Smooth muscle cell (in vitro differentiated cells): Measurements from ENCODE around the gene CCDC27. TPM values are rescaled to one million over a fixed set of nuclear protein-coding genes. Genes with fewer than 3 reads are reported as not detected.

ENCODE experiments used
- DNase-seq: peaks from one replicate; lab custom pipeline; 2025; ENCODE audit not compliant: unreplicated experiment; lab: John Stamatoyannopoulos, UW
- H2AFZ ChIP-seq: fragments of 200-600 bp; sonication (generic); 2 replicates; pipeline ENCODE4 v1.6.0; 2016; ENCODE audit warnings: antibody characterized with exemption, low read depth, mild to moderate bottlenecking
- H3F3A ChIP-seq: fragments of 200-600 bp; sonication (generic); 2 replicates; pipeline ENCODE4 v1.6.0; 2017; ENCODE audit warnings: antibody characterized with exemption, low read depth
- H3K27ac ChIP-seq: fragments of 200-600 bp; sonication (generic); 2 replicates; pipeline ENCODE4 v1.5.1; 2016; ENCODE audit warnings: low read depth, mild to moderate bottlenecking
- H3K27me3 ChIP-seq: fragments of 200-600 bp; sonication (generic); 2 replicates; pipeline ENCODE4 v1.6.1; 2016; ENCODE audit warnings: low read depth, mild to moderate bottlenecking
- H3K36me3 ChIP-seq: fragments of 200-600 bp; sonication (generic); 2 replicates; pipeline ENCODE4 v1.5.1; 2016; ENCODE audit warnings: low read depth
- H3K4me1 ChIP-seq: fragments of 200-600 bp; sonication (generic); 2 replicates; pipeline ENCODE4 v1.5.1; 2016; ENCODE audit warnings: low read depth
- H3K4me2 ChIP-seq: fragments of 200-600 bp; sonication (generic); 2 replicates; pipeline ENCODE4 v1.6.0; 2016; ENCODE audit warnings: mild to moderate bottlenecking
- H3K4me3 ChIP-seq: fragments of 200-600 bp; sonication (generic); 2 replicates; pipeline ENCODE4 v1.5.1; 2016; ENCODE audit warnings: mild to moderate bottlenecking
- H3K79me2 ChIP-seq: fragments of 200-600 bp; sonication (generic); 2 replicates; pipeline ENCODE4 v1.6.0; 2016; ENCODE audit warnings: low read depth, mild to moderate bottlenecking
- H3K9ac ChIP-seq: fragments of 200-600 bp; sonication (generic); 2 replicates; pipeline ENCODE4 v1.6.0; 2016; ENCODE audit warnings: low read depth
- H3K9me3 ChIP-seq: fragments of 200-600 bp; sonication (generic); replicated peaks from 2 replicates; pipeline ENCODE4 v1.5.1; 2016; ENCODE audit warnings: low read depth
- H4K20me1 ChIP-seq: fragments of 200-600 bp; sonication (generic); 2 replicates; pipeline ENCODE4 v1.6.0; 2016; ENCODE audit warnings: low read depth
- WGBS: methylation state at CpG from one replicate; pipeline ENCODE4 v1.1.7; 2016; ENCODE audit warnings: low lambda C conversion rate; 5-methylcytosine and 5-hydroxymethylcytosine counted together
- polyA plus RNA-seq: library from polyadenylated mRNA; unstranded; fragments of >200 nt; fragmentation: Nextera tagmentation; extraction: Ambion mirVana; gene quantifications from 2 replicates; pipeline ENCODE4 v1.2.1, GENCODE V29; 2016
- total RNA-seq: library from RNA; depleted of rRNA; stranded (reverse); fragments of >200 nt; gene quantifications from 2 replicates; pipeline ENCODE4 v1.2.3, GENCODE V29; 2014
- TF ChIP-seq, protein P1 (sequence below): fragments of 200-600 bp; sonication (generic); IDR thresholded peaks from 2 replicates; pipeline ENCODE4 v1.5.1; 2017; ENCODE audit warnings: borderline replicate concordance, mild to moderate bottlenecking, antibody characterized with exemption; ENCODE audit not compliant: insufficient read depth, poor library complexity, severe bottlenecking

Gene CCDC27
- total and polyA plus RNA-seq, 2 experiments from 2014 or later, result not detected

- Histone ChIP-seq H3K27me3 (no peaks in the 10 kb centered on the region), H2AFZ (no peak overlapping the region), H3K9me3 (no peaks in the 10 kb centered on the region), H3K27ac (no peak overlapping the region), H3K4me1 (no peaks in the 10 kb centered on the region), H3K36me3 (no peaks in the 10 kb centered on the region), H3K4me2 (no peak overlapping the region), H3K79me2 (peaks cover 43% of the 10 kb centered on the region), H3K9ac (no peak overlapping the region), H3K4me3 (no peak overlapping the region), H3F3A (no peaks in the 10 kb centered on the region), H4K20me1 (peaks cover 61% of the 10 kb centered on the region)
- DNase-seq, result no peak
- TF ChIP-seq, protein P1, sequence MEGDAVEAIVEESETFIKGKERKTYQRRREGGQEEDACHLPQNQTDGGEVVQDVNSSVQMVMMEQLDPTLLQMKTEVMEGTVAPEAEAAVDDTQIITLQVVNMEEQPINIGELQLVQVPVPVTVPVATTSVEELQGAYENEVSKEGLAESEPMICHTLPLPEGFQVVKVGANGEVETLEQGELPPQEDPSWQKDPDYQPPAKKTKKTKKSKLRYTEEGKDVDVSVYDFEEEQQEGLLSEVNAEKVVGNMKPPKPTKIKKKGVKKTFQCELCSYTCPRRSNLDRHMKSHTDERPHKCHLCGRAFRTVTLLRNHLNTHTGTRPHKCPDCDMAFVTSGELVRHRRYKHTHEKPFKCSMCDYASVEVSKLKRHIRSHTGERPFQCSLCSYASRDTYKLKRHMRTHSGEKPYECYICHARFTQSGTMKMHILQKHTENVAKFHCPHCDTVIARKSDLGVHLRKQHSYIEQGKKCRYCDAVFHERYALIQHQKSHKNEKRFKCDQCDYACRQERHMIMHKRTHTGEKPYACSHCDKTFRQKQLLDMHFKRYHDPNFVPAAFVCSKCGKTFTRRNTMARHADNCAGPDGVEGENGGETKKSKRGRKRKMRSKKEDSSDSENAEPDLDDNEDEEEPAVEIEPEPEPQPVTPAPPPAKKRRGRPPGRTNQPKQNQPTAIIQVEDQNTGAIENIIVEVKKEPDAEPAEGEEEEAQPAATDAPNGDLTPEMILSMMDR, result no peak
- 96% methylated on average over 26 of the region's 26 CpGs for WGBS
Observed at GRCh38 chr1:3787745-3788605, 35.7 kb downstream of the CCDC27 start.

- Histone ChIP-seq H3K27me3 (no peaks in the 10 kb centered on the region), H3K4me3 (no peak overlapping the region), H3K4me1 (no peaks in the 10 kb centered on the region), H3K4me2 (no peak overlapping the region), H4K20me1 (peaks cover 71% of the 10 kb centered on the region), H3K9ac (no peak overlapping the region), H3K36me3 (no peaks in the 10 kb centered on the region), H3F3A (no peaks in the 10 kb centered on the region), H3K9me3 (no peaks in the 10 kb centered on the region), H3K79me2 (peaks cover 52% of the 10 kb centered on the region), H2AFZ (no peak overlapping the region), H3K27ac (no peak overlapping the region)
- 94% methylated on average over 16 of the region's 16 CpGs for WGBS
- no peak for DNase-seq
- TF ChIP-seq, protein P1, result no peak
Observed at GRCh38 chr1:3788756-3789420, 36.6 kb downstream of the CCDC27 start.

DNA sequence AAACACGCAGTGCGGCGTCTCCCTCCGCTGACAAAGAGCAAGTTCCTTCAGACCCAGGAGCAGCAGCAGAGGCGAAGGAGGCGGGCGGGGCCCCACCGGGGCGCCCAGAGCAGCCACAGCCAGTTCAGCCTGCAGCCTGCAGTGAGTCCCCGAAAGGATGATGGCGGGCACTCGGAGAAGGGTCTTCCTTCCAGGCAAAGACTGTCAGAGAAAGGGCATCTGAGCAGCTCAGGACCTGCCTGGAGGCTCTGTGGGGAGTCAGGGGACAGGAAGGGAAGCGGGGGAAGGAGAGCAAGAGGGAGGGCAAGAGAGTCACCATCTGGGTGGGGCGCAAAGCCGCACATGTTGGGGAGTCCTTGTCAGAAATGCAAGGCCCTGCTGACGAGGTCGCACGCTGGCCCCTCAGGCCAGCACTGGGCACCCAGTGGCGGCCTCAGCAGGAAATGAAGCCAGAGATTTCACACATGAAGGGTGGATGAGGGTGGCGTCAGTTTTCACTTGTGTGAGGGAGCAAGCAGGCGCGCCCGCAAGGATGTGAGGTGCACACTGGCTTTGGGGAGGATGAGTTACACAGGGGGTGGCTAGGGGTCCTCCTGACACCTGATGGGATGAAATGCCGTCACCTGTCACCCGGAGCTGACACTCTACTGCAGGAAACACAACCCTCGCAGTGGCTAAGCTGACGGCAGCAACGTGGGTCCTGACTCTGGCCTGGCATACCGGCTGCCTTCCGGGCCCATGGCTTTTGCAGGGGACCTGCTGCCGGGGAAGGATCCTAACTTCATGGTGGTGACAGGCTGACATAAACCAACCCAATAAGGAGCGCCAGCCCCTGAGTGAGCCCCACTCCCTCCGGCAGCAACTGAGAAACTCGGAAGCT lies 37.4 kb downstream of the CCDC27 start:
- H3K4me2 ChIP-seq, result no peak overlapping the region
- peaks cover 78% of the 10 kb centered on the region for H4K20me1 ChIP-seq
- WGBS, result 95% methylated on average over 34 of the region's 34 CpGs
- no peaks in the 10 kb centered on the region for H3K9me3 ChIP-seq
- no peak overlapping the region for H3K9ac ChIP-seq
- H3F3A ChIP-seq, result no peaks in the 10 kb centered on the region
- no peaks in the 10 kb centered on the region for H3K36me3 ChIP-seq
- no peak overlapping the region for H3K27ac ChIP-seq
- peaks cover 60% of the 10 kb centered on the region for H3K79me2 ChIP-seq
- no peak for DNase-seq
- H3K4me1 ChIP-seq, result no peaks in the 10 kb centered on the region
- TF ChIP-seq, protein P1, result no peak
- no peak overlapping the region for H3K4me3 ChIP-seq
- no peak overlapping the region for H2AFZ ChIP-seq
- no peaks in the 10 kb centered on the region for H3K27me3 ChIP-seq
